GM13977 (cell line): ENCODE results near the gene SNAP91.
A peak's percentile ranks its signal among the peaks of the same experiment; 100 is the strongest.

Source experiments
- DNase-seq: peaks from one replicate; pipeline ENCODE4 v3.0.0; 2012; ENCODE audit warnings: low spot score
- CTCF ChIP-seq: IDR thresholded peaks from 2 replicates; pipeline ENCODE4 v1.5.1; 2012; ENCODE audit warnings: mild to moderate bottlenecking, control low read depth; ENCODE audit not compliant: insufficient read depth; ENCODE audit errors: extremely low read depth, missing control alignments
- in situ Hi-C: fragments of 300-500 bp; cut with MboI; formaldehyde crosslinking; loops from one replicate; pipeline ENCODE4 v1.12.0; 2022; ENCODE audit warnings: low sequenced_read_pairs, low pct_unique_long_range_greater_than_20kb, mixed read lengths, inconsistent platforms; ENCODE audit not compliant: unreplicated experiment

The SNAP91 gene

GRCh38 chr6:83707829-83708545 is 914 bp downstream of the SNAP91 start:
- in situ Hi-C loops = no loop called here
- TF ChIP-seq CTCF = no peak
- peak; percentile 30 for DNase-seq

GRCh38 chr6:83702749-83703148 is 6.2 kb downstream of the SNAP91 start:
- in situ Hi-C loops = no loop called here
- TF ChIP-seq CTCF = no peak
- DNase-seq = no peak

- in situ Hi-C loops = no loop called here
- no peak for TF ChIP-seq CTCF
- no peak for DNase-seq
Measured at GRCh38 chr6:83702077-83702476, 6.8 kb downstream of the SNAP91 start.

DNA sequence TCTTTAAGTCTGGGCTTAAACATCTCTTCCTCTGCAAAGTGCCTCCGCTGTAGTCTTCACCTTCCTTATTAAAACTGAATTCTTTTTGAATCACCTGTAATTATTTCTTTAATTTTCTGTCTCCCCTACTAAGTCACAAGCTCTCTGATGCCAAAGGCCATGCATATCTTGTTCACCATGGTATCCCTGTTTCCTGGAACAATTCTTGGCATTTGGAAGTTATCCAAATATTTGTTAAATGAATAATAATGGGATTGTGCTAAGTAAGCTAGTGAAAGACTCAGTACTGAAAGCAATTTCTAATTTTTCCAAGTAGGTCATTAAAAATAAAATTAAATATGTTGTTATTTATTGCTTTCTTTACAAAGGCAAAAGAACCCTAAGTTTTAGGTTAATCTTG is 12.2 kb downstream of the SNAP91 start:
- no peak for TF ChIP-seq CTCF
- no peak for DNase-seq
- in situ Hi-C loops = no loop called here

DNA sequence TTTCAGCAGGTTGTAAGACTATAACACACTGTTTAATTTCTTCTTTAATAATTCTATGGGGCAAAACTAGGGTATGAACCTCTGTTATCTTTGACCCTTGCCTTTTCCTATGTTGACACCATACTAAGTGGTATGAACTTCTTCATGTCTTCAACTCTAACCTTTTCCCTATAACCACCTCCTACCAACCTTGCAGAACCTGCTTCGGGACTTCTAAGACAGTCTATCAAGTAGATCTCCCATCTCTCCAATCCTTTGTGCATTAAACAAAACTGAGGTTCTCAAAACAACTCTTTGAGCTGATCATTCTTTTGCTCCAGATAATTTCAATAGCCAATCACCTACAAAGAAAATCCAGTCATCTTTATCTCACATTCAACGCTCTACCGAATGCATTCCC is 23.4 kb downstream of the SNAP91 start:
- no peak for TF ChIP-seq CTCF
- no peak for DNase-seq
- in situ Hi-C loops = no loop called here

DNA sequence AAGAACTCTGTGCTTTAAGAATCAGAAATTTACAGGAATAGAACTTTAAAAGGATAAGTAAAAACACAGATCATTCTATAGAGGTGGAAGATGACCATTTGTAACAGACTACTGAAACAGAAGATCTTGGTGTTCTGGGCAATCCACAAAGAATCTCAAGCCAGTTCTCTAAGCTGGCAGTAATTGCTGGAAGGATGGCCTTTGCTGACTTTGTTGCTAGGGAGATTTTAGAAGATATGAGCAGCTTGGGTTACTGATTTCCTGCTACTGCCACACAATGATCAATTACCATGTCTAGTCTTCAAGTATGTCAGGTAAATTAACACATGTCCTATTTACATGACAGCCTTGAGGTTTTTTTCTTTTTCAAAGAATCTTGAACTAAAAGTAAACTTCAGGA is 31.1 kb downstream of the SNAP91 start:
- TF ChIP-seq CTCF = no peak
- in situ Hi-C loops = no loop called here

More for the DNA sequence above, 31.1 kb downstream of the SNAP91 start:
- no peak for DNase-seq
